ENCODE data around the gene WIPF1.

Gene WIPF1

DNA sequence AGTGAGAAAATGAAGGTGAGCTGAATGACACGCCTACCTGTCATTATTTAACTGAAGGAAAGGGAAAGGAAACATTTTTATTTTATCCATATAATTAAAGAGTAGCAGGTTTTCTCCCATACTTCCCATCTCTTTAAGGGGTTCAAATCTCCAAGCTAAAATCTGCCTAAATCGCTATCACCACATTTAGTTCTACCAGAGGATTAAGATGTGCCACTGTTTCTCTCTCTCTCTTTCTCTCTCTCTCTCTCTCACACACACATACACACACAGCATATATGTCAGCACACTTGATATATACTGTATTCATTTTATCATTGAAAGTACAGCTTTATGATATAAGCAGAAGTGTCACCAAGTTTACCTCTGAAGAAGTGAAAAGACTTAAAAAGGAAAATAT, 3.1 kb downstream of the WIPF1 start:
- peaks cover 20% of the 10 kb centered on the region for H3K36me3 ChIP-seq (replicated peaks; ENCODE audit: low read depth, low read length)
- peaks cover under 1% of the 10 kb centered on the region; the same call in 1 of the 2 replicates for H4K20me1 ChIP-seq (ENCODE audit: insufficient read depth, low read length)
- H3K4me3 ChIP-seq (ENCODE audit: low read length), result peak overlapping the region; percentile 67
- peaks cover 65% of the 10 kb centered on the region for H3K4me1 ChIP-seq (ENCODE audit: low read length)
- H3K9me3 ChIP-seq (ENCODE audit: insufficient read depth, low read length), result no peaks in the 10 kb centered on the region; the same call in 1 of the 2 replicates
- no peak overlapping the region for H2AFZ ChIP-seq (ENCODE audit: low read depth, low read length)
- H3K79me2 ChIP-seq (ENCODE audit: low read length), result peaks cover 73% of the 10 kb centered on the region
- no peaks in the 10 kb centered on the region for H3K27me3 ChIP-seq (ENCODE audit: low read depth, low read length)
- peak overlapping the region; percentile 74 for H3K9ac ChIP-seq (ENCODE audit: low read length)
- H3K4me2 ChIP-seq (ENCODE audit: low read length), result peak overlapping the region; percentile 95
- no peak for TF ChIP-seq CTCF (IDR thresholded peaks at IDR 0.05; ENCODE audit: low read depth, low read length)
- TF ChIP-seq EZH2phosphoT487 (IDR thresholded peaks at IDR 0.05; ENCODE audit: low read depth), result no peak
- peak overlapping the region; percentile 88 for H3K27ac ChIP-seq (ENCODE audit: low read length)

DNA sequence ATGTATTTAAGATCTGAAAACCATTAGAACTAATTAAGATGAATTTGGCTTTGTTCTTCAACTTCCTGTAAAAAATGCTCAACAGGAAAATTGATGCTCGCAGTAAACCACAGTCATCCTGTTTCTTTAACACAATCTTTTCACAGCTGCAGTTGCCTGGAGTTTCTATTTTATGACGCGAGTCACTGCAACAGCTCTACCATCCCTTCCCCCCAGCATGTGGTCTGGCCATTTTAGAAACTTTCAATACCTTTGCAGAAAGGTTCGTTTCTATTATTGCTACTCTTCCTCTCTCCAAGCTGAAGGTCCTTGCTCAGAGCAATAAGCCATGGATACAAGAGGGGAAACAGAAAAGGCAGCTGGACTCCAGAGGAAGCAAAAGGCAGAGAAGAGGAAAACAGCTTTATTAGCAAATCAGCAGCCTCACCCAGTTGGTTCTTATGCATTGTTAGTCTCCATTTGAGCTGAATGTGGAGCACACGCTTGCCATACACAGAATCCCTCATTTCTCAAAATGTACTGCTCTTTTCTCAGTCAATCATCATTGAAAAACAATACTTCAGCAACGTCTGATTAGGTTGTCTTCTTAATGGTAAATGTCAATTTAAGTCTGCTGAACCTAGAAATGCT, 3.9 kb downstream of the WIPF1 start:
- peaks cover 81% of the 10 kb centered on the region for H3K79me2 ChIP-seq (ENCODE audit: low read length)
- H4K20me1 ChIP-seq (ENCODE audit: insufficient read depth, low read length), result peaks cover 8% of the 10 kb centered on the region
- H3K4me2 ChIP-seq (ENCODE audit: low read length), result peak overlapping the region; percentile 95
- no peak overlapping the region for H2AFZ ChIP-seq (ENCODE audit: low read depth, low read length)
- H3K9ac ChIP-seq (ENCODE audit: low read length), result peak overlapping the region; percentile 74
- H3K4me1 ChIP-seq (ENCODE audit: low read length), result peaks cover 58% of the 10 kb centered on the region
- H3K27ac ChIP-seq (ENCODE audit: low read length), result peak overlapping the region; percentile 88
- H3K4me3 ChIP-seq (ENCODE audit: low read length), result peak overlapping the region; percentile 67
- H3K27me3 ChIP-seq (ENCODE audit: low read depth, low read length), result no peaks in the 10 kb centered on the region
- peaks cover 18% of the 10 kb centered on the region for H3K36me3 ChIP-seq (replicated peaks; ENCODE audit: low read depth, low read length)
- TF ChIP-seq CTCF (IDR thresholded peaks at IDR 0.05; ENCODE audit: low read depth, low read length), result no peak
- no peak for TF ChIP-seq EZH2phosphoT487 (IDR thresholded peaks at IDR 0.05; ENCODE audit: low read depth)
- no peaks in the 10 kb centered on the region; the same call in 1 of the 2 replicates for H3K9me3 ChIP-seq (ENCODE audit: insufficient read depth, low read length)

GRCh38 chr2:174593041-174593440, 4.6 kb downstream of the WIPF1 start:
- peak overlapping the region; percentile 88 for H3K27ac ChIP-seq (ENCODE audit: low read length)
- peaks cover 11% of the 10 kb centered on the region for H4K20me1 ChIP-seq (ENCODE audit: insufficient read depth, low read length)
- H3K4me3 ChIP-seq (ENCODE audit: low read length), result peak overlapping the region; percentile 67
- H3K4me1 ChIP-seq (ENCODE audit: low read length), result peaks cover 51% of the 10 kb centered on the region
- H3K4me2 ChIP-seq (ENCODE audit: low read length), result peak overlapping the region; percentile 95
- H3K36me3 ChIP-seq (replicated peaks; ENCODE audit: low read depth, low read length), result peaks cover 15% of the 10 kb centered on the region
- peak overlapping the region; percentile 74 for H3K9ac ChIP-seq (ENCODE audit: low read length)
- H3K9me3 ChIP-seq (ENCODE audit: insufficient read depth, low read length), result no peaks in the 10 kb centered on the region; the same call in 1 of the 2 replicates
- no peak overlapping the region for H2AFZ ChIP-seq (ENCODE audit: low read depth, low read length)
- TF ChIP-seq CTCF (IDR thresholded peaks at IDR 0.05; ENCODE audit: low read depth, low read length), result no peak
- TF ChIP-seq EZH2phosphoT487 (IDR thresholded peaks at IDR 0.05; ENCODE audit: low read depth), result no peak
- H3K79me2 ChIP-seq (ENCODE audit: low read length), result peaks cover 87% of the 10 kb centered on the region
- H3K27me3 ChIP-seq (ENCODE audit: low read depth, low read length), result no peaks in the 10 kb centered on the region

DNA sequence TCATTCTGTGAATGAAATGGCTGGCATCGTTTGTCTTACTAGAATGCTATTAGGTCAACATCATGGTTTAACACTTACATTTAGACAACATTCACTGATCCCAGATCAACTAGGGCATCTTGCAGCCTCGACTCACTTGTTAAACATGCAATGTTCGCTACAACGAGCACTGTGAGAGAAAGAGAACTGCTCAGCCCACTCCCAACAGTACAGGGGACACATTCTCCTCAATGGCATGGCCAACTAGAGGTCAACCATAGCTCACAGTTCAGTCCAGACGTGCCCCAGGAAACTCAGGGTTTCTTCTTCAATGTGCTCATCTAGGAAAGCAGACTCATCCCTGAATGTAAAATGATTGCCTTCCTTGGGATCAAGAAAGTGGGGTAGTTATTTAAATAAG, 5.9 kb downstream of the WIPF1 start:
- H3K9ac ChIP-seq (ENCODE audit: low read length), result no peak overlapping the region
- H3K27ac ChIP-seq (ENCODE audit: low read length), result no peak overlapping the region
- no peaks in the 10 kb centered on the region for H3K27me3 ChIP-seq (ENCODE audit: low read depth, low read length)

More for the DNA sequence above, 5.9 kb downstream of the WIPF1 start:
- Histone ChIP-seq H4K20me1 (ENCODE audit: insufficient read depth, low read length) (peaks cover 15% of the 10 kb centered on the region), H3K4me3 (ENCODE audit: low read length) (no peak overlapping the region), H3K9me3 (ENCODE audit: insufficient read depth, low read length) (no peaks in the 10 kb centered on the region; the same call in 1 of the 2 replicates), H3K79me2 (ENCODE audit: low read length) (peaks cover 87% of the 10 kb centered on the region), H3K36me3 (replicated peaks; ENCODE audit: low read depth, low read length) (peaks cover 15% of the 10 kb centered on the region), H2AFZ (ENCODE audit: low read depth, low read length) (no peak overlapping the region), H3K4me2 (ENCODE audit: low read length) (no peak overlapping the region), H3K4me1 (ENCODE audit: low read length) (peaks cover 38% of the 10 kb centered on the region)
- no peak for TF ChIP-seq EZH2phosphoT487 (IDR thresholded peaks at IDR 0.05; ENCODE audit: low read depth)
- no peak for TF ChIP-seq CTCF (IDR thresholded peaks at IDR 0.05; ENCODE audit: low read depth, low read length)

Measured in OCI-LY3 (cell line).